Epithelial cell of esophagus (primary cell): ENCODE results near the gene WDR31.

Experiments
- DNase-seq: peaks from one replicate; pipeline ENCODE4 v3.0.0; 2010; ENCODE audit warnings: low read depth
- H3K4me3 ChIP-seq: 2 replicates; pipeline ENCODE4 v1.5.1; 2011; ENCODE audit warnings: mild to moderate bottlenecking, low read length, control low read depth
- TF ChIP-seq, protein P1 (sequence below): IDR thresholded peaks from 2 replicates; pipeline ENCODE4 v1.5.1; 2011; ENCODE audit warnings: low read depth, mild to moderate bottlenecking, low read length, control low read depth, inconsistent platforms; ENCODE audit not compliant: insufficient read depth; ENCODE audit errors: missing control alignments

The WDR31 gene

DNA sequence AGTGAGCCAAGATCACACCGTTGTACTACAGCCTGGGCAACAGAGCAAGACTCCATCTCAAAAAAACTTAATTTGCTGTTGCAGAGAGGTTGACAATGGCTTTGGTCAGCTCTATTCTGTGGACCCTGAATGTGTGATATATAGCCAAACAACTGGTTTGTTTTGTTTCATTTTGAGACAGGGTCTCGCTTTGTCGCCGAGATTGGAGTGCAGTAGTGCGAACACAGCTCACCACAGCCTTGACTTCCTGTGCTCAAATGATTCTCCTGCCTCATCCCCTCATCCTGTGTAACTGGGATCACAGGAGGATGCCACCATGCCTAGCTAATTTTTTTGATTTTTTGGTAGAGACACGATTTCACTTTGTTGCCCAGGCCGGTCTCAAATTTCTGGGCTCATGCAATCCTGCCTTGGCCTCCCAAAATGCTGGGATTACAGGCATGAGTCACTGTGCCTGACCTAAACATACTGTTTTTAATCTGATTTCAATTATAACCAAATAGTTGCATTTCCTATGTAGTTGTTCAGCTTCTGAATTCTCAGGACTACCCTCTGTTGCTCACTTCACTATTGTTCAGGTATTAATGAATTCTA, 46.7 kb downstream of the WDR31 start:
- DNase-seq: no peak
- TF ChIP-seq, protein P1, sequence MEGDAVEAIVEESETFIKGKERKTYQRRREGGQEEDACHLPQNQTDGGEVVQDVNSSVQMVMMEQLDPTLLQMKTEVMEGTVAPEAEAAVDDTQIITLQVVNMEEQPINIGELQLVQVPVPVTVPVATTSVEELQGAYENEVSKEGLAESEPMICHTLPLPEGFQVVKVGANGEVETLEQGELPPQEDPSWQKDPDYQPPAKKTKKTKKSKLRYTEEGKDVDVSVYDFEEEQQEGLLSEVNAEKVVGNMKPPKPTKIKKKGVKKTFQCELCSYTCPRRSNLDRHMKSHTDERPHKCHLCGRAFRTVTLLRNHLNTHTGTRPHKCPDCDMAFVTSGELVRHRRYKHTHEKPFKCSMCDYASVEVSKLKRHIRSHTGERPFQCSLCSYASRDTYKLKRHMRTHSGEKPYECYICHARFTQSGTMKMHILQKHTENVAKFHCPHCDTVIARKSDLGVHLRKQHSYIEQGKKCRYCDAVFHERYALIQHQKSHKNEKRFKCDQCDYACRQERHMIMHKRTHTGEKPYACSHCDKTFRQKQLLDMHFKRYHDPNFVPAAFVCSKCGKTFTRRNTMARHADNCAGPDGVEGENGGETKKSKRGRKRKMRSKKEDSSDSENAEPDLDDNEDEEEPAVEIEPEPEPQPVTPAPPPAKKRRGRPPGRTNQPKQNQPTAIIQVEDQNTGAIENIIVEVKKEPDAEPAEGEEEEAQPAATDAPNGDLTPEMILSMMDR: no peak
- no peak overlapping the region for H3K4me3 ChIP-seq

- no peak overlapping the region for H3K4me3 ChIP-seq
- TF ChIP-seq, protein P1: no peak
- DNase-seq: no peak
These were observed 49.9 kb downstream of the WDR31 start for GRCh38 chr9:113290052-113290607.

DNA sequence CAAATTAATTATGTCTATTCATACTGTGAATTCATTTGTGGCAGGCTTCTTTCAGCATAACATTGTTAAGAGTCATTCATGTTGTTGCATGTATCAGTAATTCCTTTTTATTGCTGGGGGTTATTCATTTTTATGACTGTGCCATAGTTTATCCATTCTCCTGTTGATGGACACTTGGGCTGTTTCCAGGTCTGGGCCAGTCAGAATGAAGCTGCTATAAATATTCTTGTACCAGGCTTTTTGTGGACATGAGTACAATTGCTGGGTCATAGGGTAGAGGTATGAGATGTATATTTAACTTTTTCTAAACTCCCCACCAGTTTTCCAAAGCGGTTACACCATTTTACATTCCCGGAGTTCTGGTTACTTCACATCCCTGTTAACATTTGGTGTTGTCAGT, 51.0 kb downstream of the WDR31 start:
- peak; percentile 41 for DNase-seq
- H3K4me3 ChIP-seq: no peak overlapping the region
- TF ChIP-seq, protein P1: no peak

DNA sequence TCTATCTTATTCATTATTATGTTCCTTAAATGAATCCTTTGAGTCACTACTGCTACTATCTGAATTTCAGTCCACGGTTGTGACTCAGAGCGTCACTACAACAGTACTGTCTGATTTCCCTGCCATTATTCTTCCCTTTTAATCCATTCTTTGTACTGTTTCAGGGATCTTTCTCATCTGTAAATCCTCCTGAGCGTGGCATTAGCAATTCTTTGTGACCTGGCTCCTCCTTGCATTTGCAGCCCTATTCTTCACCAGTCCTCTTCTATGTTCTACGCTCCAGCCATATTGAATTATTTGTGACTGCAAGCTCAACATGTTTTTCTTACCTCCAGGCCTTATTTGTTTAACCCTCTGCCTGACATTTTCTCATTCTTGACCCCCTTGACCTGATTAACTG, 58.7 kb downstream of the WDR31 start:
- H3K4me3 ChIP-seq: no peak overlapping the region
- no peak for DNase-seq
- TF ChIP-seq, protein P1: no peak

DNA sequence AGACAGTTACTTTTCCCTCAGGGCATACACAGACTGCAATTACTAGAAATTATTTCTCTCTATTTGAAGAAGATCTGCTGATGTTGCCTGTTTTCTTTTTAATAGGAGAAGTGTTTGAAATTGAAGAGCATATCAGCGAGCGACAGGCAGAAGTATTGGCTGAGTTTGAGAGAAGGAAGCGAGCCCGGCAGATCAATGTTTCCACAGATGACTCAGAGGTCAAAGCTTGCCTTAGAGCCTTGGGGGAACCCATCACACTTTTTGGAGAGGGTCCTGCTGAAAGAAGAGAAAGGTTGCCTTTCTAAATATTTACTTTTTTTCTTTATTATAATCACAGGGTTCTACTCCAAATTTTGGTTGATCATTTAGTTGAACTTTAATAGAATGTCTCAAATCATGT, 61.2 kb downstream of the WDR31 start:
- no peak overlapping the region for H3K4me3 ChIP-seq
- TF ChIP-seq, protein P1: no peak
- DNase-seq: no peak

DNA sequence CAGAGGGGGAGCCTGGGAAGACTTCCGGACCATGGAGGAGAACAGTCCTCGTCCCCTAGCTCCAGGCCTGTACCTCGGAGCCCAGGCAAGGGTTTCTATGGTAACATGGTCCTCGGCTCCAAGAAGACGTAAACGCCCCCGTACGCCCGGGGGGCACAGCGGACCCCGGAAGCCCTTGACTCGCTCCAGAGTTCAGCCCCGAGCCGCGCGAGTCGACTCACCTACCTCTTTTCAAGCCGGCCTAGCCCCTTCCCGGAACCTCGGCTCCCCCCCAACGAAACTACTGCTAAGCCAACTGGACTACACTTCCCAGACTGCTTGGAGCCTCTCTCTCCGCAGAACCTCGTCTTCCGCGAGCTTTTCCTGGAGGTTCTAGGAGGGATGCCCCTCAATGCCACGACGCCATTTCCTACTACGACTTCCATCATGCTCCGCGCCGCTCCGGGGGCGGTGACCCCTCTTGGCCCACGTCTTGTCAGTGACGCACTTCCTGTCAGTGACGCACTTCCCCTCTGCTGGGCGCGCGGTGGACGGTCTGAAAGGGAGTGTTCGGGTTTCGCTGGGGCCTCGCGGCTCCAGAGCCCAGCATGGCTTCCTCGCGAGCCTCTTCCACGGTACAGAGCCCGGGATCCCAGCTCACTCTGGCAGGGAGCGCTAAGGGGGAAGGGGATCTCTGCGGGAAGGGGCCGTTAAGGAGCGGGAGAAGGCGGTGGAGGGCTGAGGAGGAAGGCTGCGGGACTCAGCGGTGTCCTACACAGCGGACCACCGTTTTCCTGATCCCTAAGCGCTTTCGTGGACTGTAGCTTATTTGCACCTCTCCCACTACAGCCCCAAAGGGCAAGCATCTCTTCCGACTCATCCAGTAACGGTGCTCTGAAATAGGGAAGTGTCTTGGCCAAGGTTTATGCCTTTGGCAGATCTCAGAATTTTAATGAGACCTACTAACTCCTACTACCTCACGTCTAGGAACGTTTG, 64.6 kb downstream of the WDR31 start, which contains the start of the genes CDC26 and PRPF4:
CDC26 (minus strand) TSS at position 416 of the 975 bp plus-strand sequence. CDS start 3,065 bp downstream, outside the sequence.
PRPF4 (plus strand) TSS at position 502 of the 975 bp plus-strand sequence; CDS start at position 588, 86 bp downstream.
- DNase-seq: peak; percentile 99
- H3K4me3 ChIP-seq: peak within 1 kb of the TSS; percentile 97
- TF ChIP-seq, protein P1: peak; percentile 1
